SK-MEL-5 (cell line): ENCODE measurements around the gene GPR171. TPM values are rescaled to one million over a fixed set of nuclear protein-coding genes. Genes with fewer than 3 reads are reported as not detected.
"Not testable (repeated sequence)": the region's sequence is repeated elsewhere in the genome, so short reads cannot be mapped to it uniquely, and the experiment has no call there.

Experiments used
- DNase-seq: peaks from one replicate; pipeline ENCODE4 v3.0.0-alpha.2; 2016; ENCODE audit warnings: low read depth, low spot score
- in situ Hi-C: cut with HindIII; loops from 2 replicates; pipeline ENCODE4 v1.10.0; 2016; ENCODE audit warnings: low sequenced_read_pairs, high pct_unique_total_duplicates, low pct_unique_long_range_greater_than_20kb
- polyA plus RNA-seq, 2 experiments: library from polyadenylated mRNA; depleted of rRNA; stranded (reverse); fragments of >200 nt; gene quantifications; 2 replicates each; pipeline ENCODE4 v1.2.3, GENCODE V29; 2015
- total RNA-seq: library from RNA; depleted of rRNA; stranded (reverse); fragments of >200 nt; shearing (Covaris generic); gene quantifications from 2 replicates; pipeline ENCODE4 v1.2.3, GENCODE V29; 2014; rRNA removed

Gene GPR171, protein sequence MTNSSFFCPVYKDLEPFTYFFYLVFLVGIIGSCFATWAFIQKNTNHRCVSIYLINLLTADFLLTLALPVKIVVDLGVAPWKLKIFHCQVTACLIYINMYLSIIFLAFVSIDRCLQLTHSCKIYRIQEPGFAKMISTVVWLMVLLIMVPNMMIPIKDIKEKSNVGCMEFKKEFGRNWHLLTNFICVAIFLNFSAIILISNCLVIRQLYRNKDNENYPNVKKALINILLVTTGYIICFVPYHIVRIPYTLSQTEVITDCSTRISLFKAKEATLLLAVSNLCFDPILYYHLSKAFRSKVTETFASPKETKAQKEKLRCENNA
- total RNA-seq: not detected in 2 replicates
- not detected in 2 replicates for polyA plus RNA-seq (2015; cell fraction: cytosol; rRNA removed)
- polyA plus RNA-seq (2015; cell fraction: nucleus; rRNA removed): not detected in 2 replicates

DNA sequence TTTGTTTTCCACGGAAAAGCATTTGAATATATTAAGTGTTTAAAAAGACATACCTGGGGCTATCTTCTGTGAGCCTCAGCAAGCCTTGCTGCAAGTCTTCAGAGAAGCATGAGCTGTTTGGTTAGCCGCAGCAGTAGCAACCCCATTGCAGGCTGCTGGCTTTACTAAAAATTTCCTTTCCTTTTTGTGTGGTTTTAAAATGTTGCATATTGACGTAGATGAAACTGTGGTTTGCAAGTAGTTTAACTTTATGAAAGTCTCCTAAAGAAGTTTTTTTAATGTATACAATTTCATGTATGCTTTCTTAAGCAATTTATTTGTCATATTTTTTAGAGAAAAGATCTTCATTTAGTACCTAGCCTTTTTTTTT lies at the start of gene GPR171:
Gene GPR171, minus strand, starts transcription at position 166 of the 370 bp plus-strand sequence. CDS start 3,830 bp downstream, outside the sequence.
- no peak for DNase-seq
- in situ Hi-C loops: no loop called here

DNA sequence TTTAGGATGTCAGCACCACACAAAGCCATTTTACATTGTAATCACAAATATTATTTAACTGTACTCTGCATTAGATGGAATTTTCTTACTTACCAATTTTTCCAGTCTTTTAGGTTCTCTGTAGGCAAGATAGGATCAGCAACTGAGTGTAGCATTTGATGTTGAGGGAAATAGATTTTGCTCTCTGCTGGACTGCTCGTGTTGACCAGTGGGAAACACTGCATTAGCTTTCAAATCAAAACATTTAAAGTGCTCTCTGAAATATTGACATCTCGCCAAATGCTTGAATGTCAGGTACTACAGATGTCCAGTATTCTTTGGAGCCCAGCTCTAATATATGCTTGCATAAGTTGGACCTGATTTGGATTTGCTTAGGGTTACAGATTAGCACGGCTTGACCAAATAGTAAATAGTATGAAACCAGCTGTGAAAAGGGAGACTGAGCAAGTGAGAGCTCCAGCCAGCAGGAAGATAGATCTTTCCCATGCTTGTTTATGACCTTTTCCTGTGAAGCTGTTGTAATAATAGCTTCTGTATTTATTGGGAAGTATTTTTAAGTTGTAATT lies 45.8 kb upstream of the GPR171 start:
- DNase-seq: no peak
- in situ Hi-C loops: no loop called here

DNA sequence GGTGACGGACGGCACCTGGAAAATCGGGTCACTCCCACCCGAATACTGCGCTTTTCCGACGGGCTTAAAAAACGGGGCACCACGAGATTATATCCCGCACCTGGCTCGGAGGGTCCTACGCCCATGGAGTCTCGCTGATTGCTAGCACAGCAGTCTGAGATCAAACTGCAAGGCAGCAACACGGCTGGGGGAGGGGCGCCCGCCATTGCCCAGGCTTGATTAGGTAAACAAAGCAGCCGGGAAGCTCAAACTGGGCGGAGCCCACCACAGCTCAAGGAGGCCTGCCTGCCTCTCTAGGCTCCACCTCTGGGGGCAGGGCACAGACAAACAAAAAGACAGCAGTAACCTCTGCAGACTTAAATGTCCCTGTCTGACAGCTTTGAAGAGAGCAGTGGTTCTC lies 39.0 kb upstream of the GPR171 start:
- DNase-seq, in situ Hi-C loops: not testable (repeated sequence)

DNA sequence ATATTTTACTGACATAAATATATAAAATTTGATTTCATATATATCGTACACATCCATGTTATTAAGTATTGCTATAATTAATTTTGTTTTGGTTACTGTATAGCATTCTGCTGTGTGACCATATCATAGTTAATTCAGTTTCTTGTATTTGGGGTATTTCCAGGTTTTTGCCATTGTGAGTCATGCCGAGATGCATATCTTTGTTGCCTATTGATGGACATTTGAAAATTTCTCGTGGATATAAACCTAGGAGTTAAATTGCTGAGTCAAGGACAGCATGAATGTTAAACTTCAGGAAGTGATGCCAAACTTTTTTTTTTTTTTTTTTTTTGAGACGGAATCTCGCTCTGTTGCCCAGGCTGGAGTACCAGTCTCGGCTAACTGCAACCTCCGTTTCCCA lies 33.7 kb upstream of the GPR171 start:
- in situ Hi-C loops: no loop called here
- DNase-seq: no peak

DNA sequence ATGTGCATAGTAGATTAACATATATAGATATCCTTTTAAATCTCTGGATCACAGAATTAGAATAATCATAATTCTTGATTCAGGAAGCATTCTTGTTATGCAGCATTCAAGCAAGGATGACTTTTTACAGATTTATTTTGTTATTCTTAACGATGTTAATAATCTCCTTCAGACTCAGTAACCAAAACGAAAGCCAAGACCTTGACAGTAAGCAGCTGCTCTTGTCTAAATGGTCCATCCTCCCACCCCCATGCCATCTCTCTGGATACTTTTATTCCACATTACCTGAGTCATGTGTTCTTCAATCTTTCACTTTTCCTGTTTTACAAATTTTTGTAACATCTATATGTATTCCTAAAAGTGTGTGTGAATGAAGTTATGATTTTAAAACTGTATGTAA lies 33.3 kb upstream of the GPR171 start:
- no peak for DNase-seq
- in situ Hi-C loops: no loop called here

DNA sequence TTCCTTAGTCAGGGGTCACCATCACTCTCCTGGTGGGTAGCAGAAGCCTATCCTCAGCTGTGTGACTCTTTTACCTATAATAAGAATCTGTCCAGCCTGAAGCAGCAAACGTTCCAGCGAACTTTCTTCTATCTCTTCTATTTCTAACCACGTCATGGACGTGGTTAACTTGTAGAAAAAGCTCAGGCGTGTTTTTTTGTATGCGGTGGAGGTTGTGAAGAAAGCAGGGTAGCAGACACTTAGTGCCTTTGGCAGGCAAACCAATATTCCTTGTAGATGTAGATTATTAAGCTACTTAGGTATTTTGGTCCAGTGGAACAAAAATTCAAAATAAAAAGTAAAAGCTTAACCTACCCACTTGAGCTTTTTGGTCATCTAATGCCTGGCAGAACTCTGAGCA lies 31.8 kb upstream of the GPR171 start:
- in situ Hi-C loops: no loop called here

DNA sequence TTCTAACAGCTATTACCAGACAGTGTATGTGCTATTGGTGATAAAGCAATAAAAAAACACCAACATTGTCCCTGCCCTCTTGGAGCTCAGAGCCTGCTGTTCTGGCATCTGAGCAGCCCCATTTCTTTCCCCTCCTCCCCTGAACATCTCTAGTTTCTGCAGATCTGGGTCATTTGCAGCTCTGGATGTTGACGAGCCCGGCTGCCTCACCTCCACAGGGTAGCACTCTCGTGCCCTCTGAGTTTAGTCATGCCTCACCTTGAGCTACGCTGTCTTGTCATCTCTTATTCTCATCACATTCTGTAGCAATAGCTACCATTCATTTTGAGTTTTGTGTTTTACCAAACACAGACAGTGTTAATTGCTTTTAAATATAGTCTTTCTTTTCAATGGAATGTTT lies 30.0 kb upstream of the GPR171 start:
- DNase-seq: no peak
- in situ Hi-C loops: no loop called here

More for the DNA sequence above, 31.8 kb upstream of the GPR171 start:
- no peak for DNase-seq

DNA sequence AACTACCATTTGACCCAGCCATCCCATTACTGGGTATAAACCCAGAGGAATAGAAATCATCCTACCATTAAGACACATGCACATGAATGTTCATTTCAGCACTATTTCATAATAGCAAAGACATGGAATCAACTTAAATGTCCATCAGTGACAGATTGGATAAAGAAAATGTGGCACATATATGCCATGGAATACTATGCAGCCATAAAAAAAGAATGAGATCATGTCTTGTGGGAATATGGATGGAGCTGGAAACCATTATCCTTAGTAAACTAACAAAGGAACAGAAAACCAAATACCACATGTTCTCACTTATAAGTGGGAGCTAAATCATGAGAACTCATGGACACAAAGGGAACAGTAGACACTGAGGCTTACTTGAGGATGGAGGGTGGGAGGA lies 29.4 kb upstream of the GPR171 start:
- in situ Hi-C loops, DNase-seq: not testable (repeated sequence)

DNA sequence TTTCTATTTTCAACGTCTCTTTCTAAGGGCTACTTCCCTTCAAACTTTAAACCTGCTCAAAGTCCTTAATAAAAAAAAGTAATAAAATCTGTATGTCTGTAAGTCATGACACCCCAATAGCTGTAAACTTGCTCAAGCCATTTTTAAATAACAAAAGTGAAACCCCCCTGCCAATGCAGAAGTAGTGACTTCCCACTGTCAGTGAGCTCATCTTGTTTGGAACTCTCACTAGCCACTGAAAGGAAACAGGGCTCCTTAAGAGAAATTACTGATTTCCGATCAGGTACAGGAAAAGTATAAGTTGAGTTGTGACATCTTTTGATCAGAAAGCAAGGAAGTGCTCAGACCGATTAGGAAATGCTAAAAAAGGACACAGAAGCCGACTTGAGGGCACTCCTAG lies 27.6 kb upstream of the GPR171 start:
- DNase-seq: no peak
- in situ Hi-C loops: no loop called here

DNA sequence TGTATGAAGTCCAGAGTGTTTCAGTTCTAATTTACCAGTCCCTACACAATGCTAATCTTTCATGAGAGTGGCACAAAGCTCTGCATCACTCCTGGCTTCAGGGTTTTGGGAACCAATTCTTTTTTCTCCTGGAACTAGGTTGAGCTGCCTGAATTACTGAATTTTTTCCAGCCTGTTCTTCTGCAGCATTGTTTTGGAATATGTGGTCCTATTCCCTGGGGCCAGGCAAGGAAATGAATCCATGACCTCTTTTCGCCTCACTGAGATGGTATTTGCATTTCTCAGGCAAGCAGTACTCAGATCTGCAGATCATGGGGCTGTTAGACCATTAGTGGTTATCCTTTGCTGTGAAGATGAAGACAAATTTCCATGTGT lies 25.6 kb upstream of the GPR171 start:
- DNase-seq: peak; percentile 74
- in situ Hi-C loops: no loop called here

DNA sequence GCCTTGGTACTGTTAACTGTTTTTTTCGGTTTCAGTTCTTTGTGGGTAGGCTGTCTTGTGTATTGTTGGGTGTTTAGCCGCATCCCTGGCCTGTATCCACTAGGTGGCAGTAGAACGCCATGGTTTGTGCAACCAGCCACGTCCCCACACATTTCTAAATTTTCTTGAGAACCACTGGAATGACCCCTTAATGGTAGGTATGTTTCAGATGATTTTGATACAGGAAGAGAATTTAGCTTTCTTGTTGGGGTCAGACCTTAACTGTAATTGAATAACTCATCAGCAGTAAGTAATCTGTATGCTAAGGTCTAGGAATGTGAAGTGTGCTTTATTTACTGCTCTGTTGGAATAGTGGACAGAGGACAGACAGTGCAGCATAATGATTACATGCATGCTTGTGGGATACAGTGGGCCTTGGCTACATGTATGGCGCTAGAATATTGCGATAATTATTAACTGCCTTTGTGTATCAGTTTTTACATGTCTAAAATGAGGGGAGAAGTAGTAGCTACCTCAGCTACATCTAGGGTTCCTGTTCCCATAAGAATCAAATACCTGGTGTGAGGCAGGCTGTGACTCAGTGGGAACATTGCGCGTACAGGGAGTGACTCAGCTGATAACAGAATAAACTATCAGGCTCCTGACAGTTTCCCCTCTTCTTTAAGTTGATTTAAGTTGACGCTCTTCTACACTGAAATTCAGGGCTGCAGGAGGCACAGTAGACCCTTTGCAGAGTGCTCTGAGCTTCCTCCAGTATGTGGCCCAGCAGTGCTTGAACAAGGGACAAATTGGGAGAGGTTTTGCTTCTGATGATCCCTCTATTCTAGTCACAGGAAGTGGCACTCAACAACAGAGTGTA lies 25.0 kb upstream of the GPR171 start:
- in situ Hi-C loops: no loop called here
- peak; percentile 84 for DNase-seq

DNA sequence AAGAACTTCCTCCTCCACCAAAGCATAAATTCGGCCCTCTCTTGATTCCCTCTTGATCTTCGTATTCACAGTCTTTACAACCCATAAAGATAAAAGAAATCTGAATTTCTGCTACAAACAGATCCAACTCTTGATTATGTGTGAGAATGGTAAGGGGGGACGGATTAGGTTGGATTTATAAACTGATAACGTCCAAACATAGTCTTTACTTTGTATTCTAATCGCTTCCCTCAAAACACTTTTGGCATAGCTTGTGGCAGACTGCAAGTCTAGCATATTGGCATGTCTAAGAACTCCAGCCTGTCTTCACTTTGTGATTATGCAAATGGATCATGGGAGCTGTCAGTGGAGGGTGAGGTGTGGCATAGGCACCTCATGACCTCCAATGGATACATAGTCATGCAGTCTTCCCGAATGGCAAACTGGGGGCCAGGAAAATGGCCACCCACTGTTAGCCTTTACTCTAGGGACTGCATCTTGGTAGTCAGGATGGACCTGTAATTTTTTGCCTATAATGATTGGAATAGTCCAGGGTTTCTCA lies 24.3 kb upstream of the GPR171 start:
- DNase-seq: no peak
- in situ Hi-C loops: no loop called here

DNA sequence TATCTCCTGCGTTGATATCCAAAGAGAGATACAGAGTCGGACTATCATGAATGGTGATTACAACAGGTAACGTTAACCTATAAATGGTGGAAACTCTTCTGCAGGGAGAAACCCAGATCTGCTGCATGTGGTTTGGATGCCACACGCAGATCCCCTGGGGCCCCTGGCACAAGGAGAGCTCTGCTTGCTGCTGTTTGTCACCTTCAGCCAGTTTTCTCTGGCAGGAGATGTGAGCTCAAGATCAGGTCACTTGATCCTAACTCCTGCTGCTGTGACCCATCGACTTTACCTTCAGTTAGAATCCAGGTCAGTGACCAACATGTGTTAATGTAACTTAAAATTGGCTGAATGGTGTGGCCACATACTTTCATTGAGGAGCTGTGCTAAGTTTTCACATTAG lies 23.8 kb upstream of the GPR171 start:
- DNase-seq: no peak
- in situ Hi-C loops: no loop called here

DNA sequence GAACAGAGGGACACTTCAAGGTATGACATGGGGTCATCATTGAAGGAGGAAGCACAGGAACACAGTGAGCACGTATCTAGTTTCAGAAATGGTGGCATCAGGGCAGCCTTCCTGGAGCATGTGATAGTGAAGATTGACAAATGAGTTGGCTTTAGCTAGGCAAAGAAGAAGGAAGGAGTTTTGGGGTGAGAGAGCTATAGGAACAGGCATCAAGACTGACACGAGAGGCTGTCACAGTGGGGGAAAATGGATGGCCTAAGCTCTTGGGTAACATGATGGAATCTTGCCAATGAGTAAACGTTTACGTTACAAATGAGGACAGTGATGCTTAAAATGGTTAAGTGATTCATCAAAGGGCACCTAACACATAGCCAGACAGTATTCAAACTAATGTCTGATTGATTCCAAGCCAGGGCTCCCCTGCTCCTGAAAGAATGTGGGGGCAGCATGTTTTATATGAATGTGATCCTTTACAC lies 23.1 kb upstream of the GPR171 start:
- no peak for DNase-seq
- in situ Hi-C loops: no loop called here

DNA sequence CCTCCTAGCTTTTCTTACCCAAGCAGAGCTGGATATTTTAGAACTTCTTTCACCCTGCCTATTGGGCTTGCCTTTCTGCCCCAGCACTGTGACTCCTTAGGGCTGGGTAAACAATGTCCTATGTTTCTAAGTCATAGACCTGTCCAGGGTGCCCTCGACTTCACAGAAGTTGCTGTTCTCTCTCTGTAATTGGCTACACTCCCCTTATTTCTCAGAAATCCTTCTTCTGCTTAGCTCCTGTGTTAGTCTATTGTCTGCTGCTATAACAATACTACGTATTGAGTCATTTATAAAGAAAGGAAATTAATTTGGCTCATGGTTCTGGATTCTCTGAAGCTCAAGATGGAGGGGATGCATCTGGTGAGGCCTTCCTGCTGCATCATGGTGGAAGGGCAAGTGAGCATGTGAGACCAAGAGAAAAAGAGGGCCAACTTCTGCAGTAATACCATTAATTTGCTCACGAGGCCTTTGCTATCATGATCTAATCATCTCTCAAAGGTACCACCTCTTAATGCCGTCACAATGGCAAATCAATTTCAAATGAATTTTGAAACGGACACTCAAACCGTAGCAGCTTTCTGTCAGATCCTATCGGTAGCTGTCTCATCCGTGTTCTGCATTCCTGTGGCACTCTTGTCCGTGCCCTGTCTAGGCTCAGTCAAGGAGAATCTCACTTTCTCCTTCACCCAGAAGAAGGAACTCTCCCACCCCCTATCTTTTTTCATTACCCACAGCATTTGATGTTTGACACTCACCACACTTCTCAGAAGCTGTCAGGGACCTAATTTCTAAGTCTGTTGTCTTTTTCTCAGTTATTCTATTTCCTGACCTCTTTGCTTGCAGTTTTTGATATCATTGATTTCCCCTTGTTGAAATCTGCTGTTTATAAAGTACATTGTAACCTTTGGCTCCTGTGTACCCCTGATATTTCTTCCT lies 22.3 kb upstream of the GPR171 start:
- in situ Hi-C loops: no loop called here
- no peak for DNase-seq

DNA sequence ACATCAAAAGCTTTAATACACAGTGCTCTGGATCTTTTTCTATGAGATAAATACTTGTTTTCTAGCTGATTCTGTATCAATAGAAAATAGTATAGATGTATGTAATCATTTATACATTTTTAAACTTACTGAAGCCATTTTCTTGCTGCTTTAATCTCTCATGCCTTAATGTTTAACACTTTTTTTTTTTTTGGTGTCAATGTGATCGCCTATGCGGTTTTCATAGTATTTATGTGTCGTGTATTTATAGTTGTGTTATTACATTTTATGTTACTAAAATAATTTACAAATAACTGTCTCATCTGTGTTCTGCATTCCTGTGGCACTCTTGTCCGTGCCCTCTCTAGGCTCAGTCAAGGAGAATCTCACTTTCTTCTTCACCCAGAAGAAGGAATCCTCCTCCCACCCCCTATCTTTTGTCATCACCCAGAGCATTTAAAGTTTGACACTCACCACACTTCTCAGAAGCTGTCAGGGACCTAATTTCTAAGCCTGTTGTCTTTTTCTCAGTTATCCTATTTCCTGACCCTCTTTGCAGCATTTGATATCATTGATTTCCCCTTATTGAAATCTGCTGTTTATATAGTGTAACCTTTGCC lies 21.4 kb upstream of the GPR171 start:
- DNase-seq: no peak

DNA sequence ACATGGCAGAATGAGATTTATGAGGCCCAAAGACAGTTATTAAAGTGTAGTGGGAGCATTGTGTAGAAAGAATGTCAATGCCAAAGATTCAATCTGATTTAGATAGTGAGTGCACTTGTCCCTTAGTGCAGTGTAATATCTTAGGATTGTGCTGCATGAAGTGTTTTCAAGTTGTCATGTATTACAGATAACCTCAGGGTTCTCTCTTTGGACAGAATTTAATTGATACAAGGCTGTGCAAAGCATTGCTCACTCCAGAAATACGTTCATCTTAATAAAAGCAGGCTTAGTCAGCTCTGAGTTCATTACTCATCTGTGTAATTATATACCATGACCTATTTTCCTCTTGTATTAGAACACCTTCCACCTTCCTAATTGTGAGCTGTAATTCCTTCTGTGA lies 16.0 kb upstream of the GPR171 start:
- in situ Hi-C loops: no loop called here
- DNase-seq: no peak

More for the DNA sequence above, 21.4 kb upstream of the GPR171 start:
- in situ Hi-C loops: no loop called here
